Stimulated activated CD4-positive, alpha-beta T cell treated with anti-CD3 and anti-CD28 coated beads, Interleukin-4, amount 100 ng/mL, for 48 hours (primary cell): ENCODE data around the gene CATSPERZ.

Source experiments
- DNase-seq, 2 donors: peaks; one replicate each; pipeline ENCODE4 v3.0.0-alpha.2; 2020; ENCODE audit warnings: low read depth in 2 of 2

The CATSPERZ gene, protein sequence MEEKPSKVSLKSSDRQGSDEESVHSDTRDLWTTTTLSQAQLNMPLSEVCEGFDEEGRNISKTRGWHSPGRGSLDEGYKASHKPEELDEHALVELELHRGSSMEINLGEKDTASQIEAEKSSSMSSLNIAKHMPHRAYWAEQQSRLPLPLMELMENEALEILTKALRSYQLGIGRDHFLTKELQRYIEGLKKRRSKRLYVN

DNA sequence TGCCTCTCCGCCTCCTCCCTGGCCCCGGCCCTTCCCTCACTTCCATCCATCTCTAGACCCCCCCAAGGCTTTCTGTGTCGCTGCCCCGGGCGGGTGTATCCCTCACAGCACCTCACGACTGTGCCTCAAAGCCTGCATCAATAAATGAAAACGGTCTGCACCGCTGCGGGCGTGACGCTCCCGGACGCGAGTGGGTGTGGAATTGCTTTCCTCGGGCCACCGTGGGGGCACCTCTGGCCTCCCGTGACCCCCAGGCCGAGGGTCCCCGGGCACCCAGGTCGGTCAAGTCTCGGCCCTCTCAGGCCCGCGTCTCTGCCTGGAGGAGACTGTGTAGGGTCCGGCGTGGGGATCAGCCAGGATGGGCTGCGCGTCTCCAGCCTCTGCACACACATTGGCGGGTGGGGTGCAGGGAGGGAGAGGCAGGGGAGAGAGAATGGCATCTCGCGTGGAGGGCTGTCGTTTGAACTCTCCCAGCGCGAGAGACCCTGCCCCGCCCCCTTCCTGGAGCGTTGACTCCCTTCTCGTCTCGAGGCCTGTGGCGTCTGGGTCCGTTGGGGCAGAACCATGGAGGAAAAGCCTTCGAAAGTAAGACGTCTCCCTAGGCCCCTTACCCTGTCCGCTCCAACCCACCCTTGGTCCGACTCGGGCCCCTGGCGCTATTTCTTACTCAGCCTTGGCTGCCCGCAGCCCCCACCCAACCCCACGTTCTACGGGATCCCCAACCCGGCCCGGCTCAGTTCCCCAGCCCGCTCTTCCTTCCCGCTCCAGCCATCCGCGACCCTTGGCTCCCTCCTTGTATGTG is at the start of gene CATSPERZ:
Gene CATSPERZ (plus strand): TSS at position 512 of the 802 bp plus-strand sequence. CDS start 53 bp downstream, at position 565.
- DNase-seq: no peak

GRCh38 chr11:64250415-64251015 is 49.6 kb upstream of the CATSPERZ start:
- no peak for DNase-seq

DNA sequence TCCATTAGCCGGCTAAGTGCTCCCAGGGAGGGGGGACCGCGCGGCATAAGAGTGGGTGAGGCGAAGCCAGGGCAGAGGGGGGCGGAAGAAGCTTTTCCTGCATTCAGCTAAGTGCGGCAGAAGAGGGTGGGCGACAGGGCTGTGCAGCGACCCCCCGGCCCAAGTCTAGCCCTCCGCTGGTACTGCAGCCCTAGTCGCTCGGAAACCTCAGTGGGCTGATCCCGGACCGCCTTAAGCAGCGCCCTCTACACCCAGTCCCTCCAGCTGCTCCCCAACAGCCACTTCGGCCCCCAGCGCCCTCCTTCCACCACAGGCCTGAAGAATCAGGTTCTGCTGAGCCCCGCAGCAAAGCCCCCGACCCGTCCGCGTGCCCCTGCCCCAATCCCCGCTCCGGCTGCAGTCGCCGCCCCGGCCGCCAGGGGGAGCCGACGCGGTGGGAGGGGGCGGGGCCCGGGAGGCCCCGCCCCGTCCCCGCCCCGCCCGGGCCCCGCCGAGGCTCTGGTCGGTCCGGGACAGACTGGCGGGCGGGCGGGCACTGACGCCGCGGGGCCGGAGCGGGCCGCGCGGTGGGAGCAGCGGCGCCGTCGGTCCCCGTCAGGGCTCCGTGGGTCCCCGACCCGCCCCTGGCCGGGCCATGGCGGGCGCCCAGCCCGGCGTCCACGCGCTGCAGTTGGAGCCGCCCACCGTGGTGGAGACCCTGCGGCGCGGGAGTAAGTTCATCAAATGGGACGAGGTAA is 49.0 kb upstream of the CATSPERZ start, which contains the start of gene PLCB3:
Gene PLCB3 (plus strand): TSS at position 515 of the 737 bp plus-strand sequence. CDS start 120 bp downstream, at position 635.
- DNase-seq: peak in 1 of 2 donors; percentile 63

DNA sequence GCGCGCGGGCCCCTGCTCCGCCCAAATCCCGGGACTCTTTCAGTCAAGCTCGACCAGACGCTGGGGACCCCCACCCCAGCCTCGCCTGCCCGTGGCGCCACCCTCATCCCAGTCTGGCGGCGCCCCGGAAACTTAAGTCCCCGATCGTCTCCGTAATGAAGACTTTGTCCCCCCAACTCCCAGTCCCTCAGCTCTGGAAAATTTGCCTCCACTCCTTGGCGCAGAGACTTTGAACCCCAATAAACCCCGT is 48.5 kb upstream of the CATSPERZ start:
- no peak for DNase-seq

GRCh38 chr11:64252003-64252872 is 47.9 kb upstream of the CATSPERZ start:
- DNase-seq: no peak

GRCh38 chr11:64253043-64253442 is 47.1 kb upstream of the CATSPERZ start:
- no peak for DNase-seq

DNA sequence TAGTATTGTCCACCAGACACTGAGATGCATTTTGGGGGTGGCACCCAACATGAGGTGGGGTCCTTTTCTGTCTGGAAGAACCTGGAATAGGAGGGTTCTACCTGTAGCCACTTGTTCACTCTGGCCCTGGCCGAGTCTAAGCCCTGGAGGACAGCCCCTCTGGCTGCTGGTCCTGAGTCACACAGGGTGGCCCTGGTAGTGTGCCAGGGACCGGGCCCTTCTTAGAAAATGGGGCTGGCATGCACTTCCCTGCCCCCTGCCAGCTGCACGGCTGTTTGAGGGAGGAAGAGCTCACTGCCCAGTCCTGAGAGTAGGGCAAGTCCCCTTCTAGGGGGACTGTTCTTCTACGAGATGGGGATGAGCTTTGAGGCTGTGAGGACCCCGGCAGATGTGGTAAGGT is 46.7 kb upstream of the CATSPERZ start:
- no peak for DNase-seq

GRCh38 chr11:64254326-64254725 is 45.8 kb upstream of the CATSPERZ start:
- no peak for DNase-seq

DNA sequence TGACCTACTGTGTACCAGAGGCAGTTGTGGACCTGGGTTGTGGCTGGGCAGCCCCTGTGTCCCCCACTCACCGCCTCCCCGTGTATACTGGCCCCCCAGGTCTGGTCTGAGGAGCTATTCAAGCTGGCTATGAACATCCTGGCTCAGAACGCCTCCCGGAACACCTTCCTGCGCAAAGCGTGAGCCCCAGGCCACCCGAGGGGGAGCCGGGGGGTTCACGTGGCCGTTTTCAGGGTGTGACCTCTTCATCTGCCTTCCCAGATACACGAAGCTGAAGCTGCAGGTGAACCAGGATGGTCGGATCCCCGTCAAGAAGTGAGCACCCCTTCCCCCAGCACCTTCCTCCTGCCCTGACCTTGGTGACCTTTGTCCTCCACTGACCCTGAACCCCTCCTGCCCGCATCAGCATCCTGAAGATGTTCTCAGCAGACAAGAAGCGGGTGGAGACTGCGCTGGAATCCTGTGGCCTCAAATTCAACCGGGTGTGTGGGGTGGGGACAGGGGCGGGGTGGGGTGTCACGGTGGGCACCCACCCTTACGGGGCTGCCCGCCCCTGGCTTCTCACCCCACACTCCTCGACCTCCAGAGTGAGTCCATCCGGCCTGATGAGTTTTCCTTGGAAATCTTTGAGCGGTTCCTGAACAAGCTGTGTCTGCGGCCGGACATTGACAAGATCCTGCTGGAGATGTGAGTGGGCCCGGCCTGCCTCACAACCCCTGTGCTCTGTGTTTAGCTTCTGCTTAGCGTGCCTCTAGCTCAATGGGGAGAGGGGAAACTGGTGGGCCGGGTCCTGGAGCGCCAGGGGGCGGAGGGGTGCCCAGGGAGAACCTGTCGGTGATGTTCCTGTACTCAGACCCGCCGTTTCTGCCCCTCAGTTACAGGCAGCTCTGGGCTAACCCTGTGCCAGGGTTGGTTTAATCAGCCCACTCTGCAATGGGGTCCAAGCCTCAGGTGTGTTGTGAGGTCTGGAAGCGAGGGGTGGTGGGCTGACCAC is 44.7 kb upstream of the CATSPERZ start:
- DNase-seq: no peak

- DNase-seq: no peak
Observed at GRCh38 chr11:64256300-64256699, 43.9 kb upstream of the CATSPERZ start.

DNA sequence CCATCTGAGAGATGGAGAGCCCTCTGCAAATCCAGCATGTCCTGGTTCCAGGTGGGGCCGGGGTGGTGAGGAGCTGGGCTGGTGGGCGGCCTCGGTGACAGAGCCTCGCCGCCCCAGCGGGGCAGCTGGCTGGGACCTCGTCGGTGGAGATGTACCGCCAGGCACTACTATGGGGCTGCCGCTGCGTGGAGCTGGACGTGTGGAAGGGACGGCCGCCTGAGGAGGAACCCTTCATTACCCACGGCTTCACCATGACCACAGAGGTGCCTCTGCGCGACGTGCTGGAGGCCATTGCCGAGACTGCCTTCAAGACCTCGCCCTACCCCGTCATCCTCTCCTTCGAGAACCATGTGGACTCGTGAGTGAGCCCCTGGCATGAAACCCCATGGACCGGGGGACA is 41.8 kb upstream of the CATSPERZ start:
- DNase-seq: no peak

- no peak for DNase-seq
Observed at GRCh38 chr11:64258946-64259532, 41.1 kb upstream of the CATSPERZ start.

- no peak for DNase-seq
Observed at GRCh38 chr11:64259533-64260067, 40.6 kb upstream of the CATSPERZ start.

DNA sequence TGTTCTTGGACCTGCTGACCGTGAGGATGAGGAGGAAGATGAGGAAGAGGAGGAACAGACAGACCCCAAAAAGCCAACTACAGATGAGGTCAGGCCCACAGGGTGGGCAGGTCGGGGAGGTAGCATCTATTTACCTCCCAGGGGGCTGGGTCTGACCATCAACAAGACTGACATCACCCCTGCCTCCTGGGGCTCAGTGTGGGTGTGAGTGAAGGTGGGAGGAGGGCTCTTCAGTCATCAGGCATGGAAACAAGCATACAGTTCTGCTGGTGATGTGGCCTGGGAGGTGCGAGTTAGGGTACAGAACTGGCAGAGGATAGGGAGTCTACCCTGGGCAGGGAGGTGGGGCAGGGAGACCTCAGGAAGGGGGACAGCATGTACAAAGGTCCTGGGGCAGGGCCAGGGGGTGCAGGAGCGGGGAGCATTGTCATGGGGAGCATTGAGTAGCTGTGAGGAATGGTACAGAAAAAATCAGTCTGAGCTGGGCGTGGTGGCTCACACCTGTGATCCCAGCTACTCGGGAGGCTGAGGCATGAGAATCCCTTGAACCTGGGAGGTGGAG is 39.9 kb upstream of the CATSPERZ start:
- DNase-seq: no peak

DNA sequence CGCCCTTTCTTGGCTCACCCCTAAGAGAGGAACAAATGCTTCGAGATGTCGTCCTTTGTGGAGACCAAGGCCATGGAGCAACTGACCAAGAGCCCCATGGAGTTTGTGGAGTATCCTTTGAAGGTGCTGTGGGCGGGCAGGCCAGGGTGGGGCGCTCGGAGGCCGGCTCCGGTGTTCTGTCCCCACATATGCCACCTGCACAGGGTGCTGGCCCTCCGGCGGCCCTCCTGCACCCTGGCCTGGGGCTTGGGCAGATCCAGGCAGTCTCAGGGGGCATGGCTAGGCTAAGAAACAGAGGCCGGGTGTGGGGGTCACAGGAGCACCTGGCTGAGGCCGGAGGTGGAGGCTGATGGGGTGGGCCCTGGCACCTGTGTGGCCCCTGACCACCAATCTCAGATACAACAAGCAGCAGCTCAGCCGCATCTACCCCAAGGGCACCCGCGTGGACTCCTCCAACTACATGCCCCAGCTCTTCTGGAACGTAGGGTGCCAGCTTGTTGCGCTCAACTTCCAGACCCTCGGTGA is 38.5 kb upstream of the CATSPERZ start:
- DNase-seq: no peak

DNA sequence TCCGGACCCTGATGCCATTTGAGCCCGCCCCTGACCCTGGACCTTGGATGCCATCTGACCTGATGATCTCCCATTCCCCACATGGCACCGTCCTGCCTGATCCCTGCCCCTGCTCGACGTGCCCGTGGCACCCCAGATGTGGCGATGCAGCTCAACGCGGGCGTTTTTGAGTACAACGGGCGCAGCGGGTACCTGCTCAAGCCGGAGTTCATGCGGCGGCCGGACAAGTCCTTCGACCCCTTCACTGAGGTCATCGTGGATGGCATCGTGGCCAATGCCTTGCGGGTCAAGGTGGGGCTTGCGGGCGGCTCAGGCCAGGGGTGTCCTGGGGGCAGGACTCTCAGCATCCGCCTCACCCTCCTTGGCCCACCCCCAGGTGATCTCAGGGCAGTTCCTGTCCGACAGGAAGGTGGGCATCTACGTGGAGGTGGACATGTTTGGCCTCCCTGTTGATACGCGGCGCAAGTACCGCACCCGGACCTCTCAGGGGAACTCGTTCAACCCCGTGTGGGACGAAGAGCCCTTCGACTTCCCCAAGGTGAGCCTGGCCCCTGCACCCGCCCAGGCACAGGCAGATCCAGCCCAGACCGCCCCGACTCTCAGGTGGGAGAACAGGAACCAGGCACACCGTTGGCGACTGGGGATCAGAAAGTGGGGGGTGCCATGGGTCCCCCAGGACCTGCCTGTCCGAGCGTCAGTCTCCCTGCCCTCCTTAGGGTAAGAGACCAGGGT is 37.7 kb upstream of the CATSPERZ start:
- no peak for DNase-seq

DNA sequence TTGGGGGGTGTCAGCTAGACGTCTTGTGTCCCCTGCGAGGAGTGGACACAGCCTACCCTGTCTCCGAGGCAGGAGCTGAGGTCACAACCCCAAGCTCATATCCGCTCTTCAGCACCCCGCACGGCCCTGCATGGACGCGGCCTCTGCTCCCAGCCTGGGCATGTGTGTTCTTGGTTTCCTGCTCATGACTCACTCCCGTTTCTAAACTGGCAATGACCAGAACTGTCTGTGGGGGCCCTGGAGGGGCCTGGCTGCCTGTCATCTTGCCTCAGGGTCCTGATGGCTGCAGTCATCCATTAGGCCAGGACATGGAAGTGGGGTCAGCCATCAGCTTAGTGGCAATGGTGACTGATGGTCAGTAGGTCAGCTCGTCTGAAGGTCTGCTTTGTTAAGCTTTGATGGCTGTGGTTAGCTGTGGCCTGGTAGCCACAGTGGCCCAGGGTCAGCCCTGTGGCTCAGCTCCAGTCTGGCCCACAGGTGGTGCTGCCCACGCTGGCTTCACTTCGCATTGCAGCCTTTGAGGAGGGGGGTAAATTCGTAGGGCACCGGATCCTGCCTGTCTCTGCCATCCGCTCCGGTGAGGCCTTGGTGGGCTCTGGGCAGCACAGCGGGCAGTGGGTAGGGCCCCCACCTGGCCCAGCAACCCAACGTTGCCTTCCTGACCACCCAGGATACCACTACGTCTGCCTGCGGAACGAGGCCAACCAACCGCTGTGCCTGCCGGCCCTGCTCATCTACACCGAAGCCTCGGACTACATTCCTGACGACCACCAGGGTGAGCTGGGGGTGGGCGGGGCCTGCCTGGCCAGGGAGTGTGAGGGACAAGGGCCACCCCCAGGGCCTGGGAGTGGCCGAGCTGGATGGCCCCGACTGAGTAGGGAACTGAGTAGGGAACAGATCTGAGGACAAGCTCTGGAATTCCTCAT is 36.9 kb upstream of the CATSPERZ start:
- no peak for DNase-seq
